T-cell (primary cell): ENCODE measurements around the gene SCRN2. TPM values are rescaled to one million over a fixed set of nuclear protein-coding genes. Genes with fewer than 3 reads are reported as not detected.

Experiments
- ATAC-seq, 4 experiments: fragments of 200-7000 bp in 3 of 4; fragments of 150-1000 bp in 1 of 4; cut with Tn5 transposase; replicated peaks in 1 of 4; 1 replicate in 3 of 4; 2 replicates in 1 of 4; pipeline ENCODE4 v1.10.0; 2021; ENCODE audit warnings: moderate library complexity in 3 of 4, mild to moderate bottlenecking in 2 of 4, moderate number of reproducible peaks in 1 of 4
- CTCF ChIA-PET, 2 donors: fragments of 300-600 bp; sonication (Branson Sonifier 250); formaldehyde crosslinking; loops; one replicate each; lab custom pipeline; 2022; ENCODE audit warnings: antibody characterized with exemption in 2 of 2; lab: Charles Lee
- POLR2A ChIA-PET, 2 donors: fragments of 300-600 bp; sonication (Branson Sonifier 250); formaldehyde crosslinking; loops; one replicate each; lab custom pipeline; 2022; ENCODE audit warnings: antibody characterized with exemption in 2 of 2; lab: Charles Lee
- DNase-seq, 35 experiments: peaks; one replicate each; pipeline versions ENCODE4 v3.0.0 to v3.0.0-alpha.2; 2013 to 2023
- H3K27ac ChIP-seq: one replicate; pipeline ENCODE4 v1.5.1; 2013; ENCODE audit warnings: low read length
- H3K27me3 ChIP-seq, 2 experiments: replicated peaks in 1 of 2; 1 replicate in 1 of 2; 2 replicates in 1 of 2; pipeline versions ENCODE4 v1.6.1 to v1.7.0; 2013; ENCODE audit warnings: low read length in 1 of 2, mixed read lengths in 1 of 2; ENCODE audit not compliant: control insufficient read depth in 2 of 2, insufficient read depth in 2 of 2; ENCODE audit errors: extremely low read depth in 1 of 2
- H3K36me3 ChIP-seq, 2 donors: 1 replicate in 1 of 2; 2 replicates in 1 of 2; pipeline versions ENCODE4 v1.6.1 to v1.7.0; 2013; ENCODE audit warnings: low read length in 1 of 2; ENCODE audit not compliant: control insufficient read depth in 2 of 2, insufficient read depth in 1 of 2; ENCODE audit errors: extremely low read depth in 1 of 2
- H3K4me1 ChIP-seq, 2 experiments: 1 replicate in 1 of 2; 2 replicates in 1 of 2; pipeline versions ENCODE4 v1.6.1 to v1.7.0; 2013; ENCODE audit warnings: low read length in 2 of 2, mixed read lengths in 1 of 2; ENCODE audit not compliant: insufficient read depth in 2 of 2, control insufficient read depth in 1 of 2; ENCODE audit errors: extremely low read depth in 1 of 2
- H3K4me3 ChIP-seq, 2 donors: 1 replicate in 1 of 2; 2 replicates in 1 of 2; pipeline versions ENCODE4 v1.5.1 to v1.7.0; 2013; ENCODE audit warnings: mild to moderate bottlenecking in 2 of 2, low read length in 1 of 2, moderate library complexity in 1 of 2; ENCODE audit not compliant: control insufficient read depth in 1 of 2; ENCODE audit errors: extremely low read depth in 1 of 2
- H3K9me3 ChIP-seq: 2 replicates; pipeline ENCODE4 v1.7.0; 2013
- H3K27ac Mint-ChIP-seq, 2 donors: one replicate each; pipeline ENCODE4 v1.8.0; 2020 to 2021; ENCODE audit warnings: mild to moderate bottlenecking in 2 of 2, mixed read lengths in 2 of 2
- H3K27me3 Mint-ChIP-seq, 2 donors: one replicate each; pipeline ENCODE4 v1.8.0; 2021 to 2022; ENCODE audit warnings: mixed read lengths in 2 of 2
- H3K36me3 Mint-ChIP-seq: one replicate; pipeline ENCODE4 v1.8.0; 2021; ENCODE audit warnings: mixed read lengths
- H3K4me1 Mint-ChIP-seq, 3 donors: one replicate each; pipeline ENCODE4 v1.8.0; 2020 to 2022; ENCODE audit warnings: mixed read lengths in 3 of 3, mild to moderate bottlenecking in 1 of 3
- H3K4me3 Mint-ChIP-seq, 3 donors: one replicate each; pipeline ENCODE4 v1.8.0; 2020 to 2022; ENCODE audit warnings: mild to moderate bottlenecking in 3 of 3, mixed read lengths in 3 of 3, moderate library complexity in 3 of 3
- H3K9me3 Mint-ChIP-seq, 3 donors: one replicate each; pipeline ENCODE4 v1.8.0; 2020 to 2022; ENCODE audit warnings: mixed read lengths in 3 of 3
- WGBS: methylation state at CpG from one replicate; pipeline ENCODE4 v1.1.5; 2013; ENCODE audit warnings: missing lambda C conversion rate; ENCODE audit not compliant: insufficient coverage; 5-methylcytosine and 5-hydroxymethylcytosine counted together
- total RNA-seq, 35 experiments: library from RNA in 6 of 35; stranded (reverse) in 6 of 35; fragments of 120-200 nt in 1 of 35; gene quantifications; one replicate each; pipeline versions ENCODE4 v1.2.1 to v1.2.4 and lab custom pipeline; 2013 to 2026

Gene SCRN2
- total RNA-seq, 5 donors from 2014 or later (not counting 1 experiment from before 2014, with no cell fraction given) = 27.0 to 44.3 (median 40.6) TPM

DNA sequence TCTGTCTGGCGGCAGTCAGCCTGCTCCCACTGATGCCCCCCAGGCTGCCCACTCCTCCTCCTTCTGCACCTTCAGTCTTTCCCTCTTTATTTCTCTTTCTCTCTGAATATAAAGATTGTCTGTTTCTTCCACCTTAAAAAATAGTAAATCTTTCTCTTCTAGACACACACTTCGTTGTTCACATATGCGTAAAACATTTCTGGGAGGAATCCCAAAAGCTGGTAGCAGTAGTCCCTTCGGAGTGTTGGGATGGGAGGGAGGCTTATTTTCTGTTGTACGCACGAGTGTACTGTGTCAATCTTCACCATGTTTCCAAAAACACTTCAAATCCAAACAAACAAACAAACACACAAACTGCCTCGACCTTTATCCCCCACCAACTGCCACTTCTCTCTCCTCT is 29.4 kb downstream of the SCRN2 start:
- Mint-ChIP-seq H3K4me3 (no peak overlapping the region), H3K4me1 (peaks cover 0 to 21% (median 9%) of the 10 kb centered on the region in 3 donors), H3K9me3 (no peaks in the 10 kb centered on the region), H3K27me3 (no peaks in the 10 kb centered on the region), H3K36me3 (peaks cover 63% of the 10 kb centered on the region), H3K27ac (peak overlapping the region; percentile 5 to 50)
- Histone ChIP-seq H3K36me3 (peaks cover 49 to 88% of the 10 kb centered on the region in 2 donors), H3K27ac (no peak overlapping the region), H3K9me3 (no peaks in the 10 kb centered on the region), H3K27me3 (no peaks in the 10 kb centered on the region), H3K4me1 (peaks cover 0 to 4% of the 10 kb centered on the region in 2 experiments), H3K4me3 (no peak overlapping the region)
- CTCF ChIA-PET = no interaction called here
- WGBS = 44% methylated on average over 2 of the region's 7 CpGs
- POLR2A ChIA-PET = interaction anchor here in 1 of 2 donors (0.6 kb wide), 1 partner anchor 42 kb away, joined by 3 read pairs; no protein-coding TSS in a partner anchor
- DNase-seq (no peak), ATAC-seq (no peak)

DNA sequence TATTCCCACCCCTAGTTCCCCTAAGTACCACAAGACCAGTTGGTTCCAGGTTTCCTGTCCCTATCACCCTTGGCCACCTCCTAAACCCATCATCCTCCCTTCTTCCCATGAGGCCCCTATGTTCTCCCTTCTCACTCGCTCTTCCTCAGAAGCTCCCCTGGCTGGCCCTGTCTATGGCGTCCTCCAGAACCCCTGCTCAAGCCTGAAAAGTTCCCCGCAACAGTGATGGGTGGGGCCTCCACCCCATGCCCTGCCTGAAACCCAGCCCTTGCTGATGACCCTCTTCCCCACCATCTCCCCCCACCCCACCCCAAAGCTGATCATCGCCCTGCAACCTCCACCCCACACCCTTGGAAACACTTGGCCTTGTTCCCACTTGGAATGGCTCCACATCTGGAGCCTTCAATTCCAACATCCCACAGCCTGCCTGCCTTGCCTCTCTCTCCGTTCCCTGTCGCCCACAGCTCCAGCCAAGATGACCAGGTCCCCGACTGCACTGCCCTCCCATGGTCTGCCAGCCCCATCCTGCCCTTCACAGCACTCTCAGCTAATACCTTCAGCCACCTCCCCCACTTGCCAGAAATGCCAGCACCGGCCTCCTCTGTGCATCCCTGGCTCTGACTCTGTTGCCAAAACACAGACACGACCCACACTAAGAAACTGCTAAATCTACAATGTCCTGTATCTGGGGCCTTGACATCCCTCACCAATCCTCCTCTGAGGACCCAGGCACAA is 30.0 kb downstream of the SCRN2 start:
- peaks cover 43 to 82% of the 10 kb centered on the region in 2 donors for H3K36me3 ChIP-seq
- peak overlapping the region; percentile 68 for H3K27ac ChIP-seq
- Mint-ChIP-seq H3K4me3 (no peak overlapping the region), H3K36me3 (peaks cover 59% of the 10 kb centered on the region), H3K9me3 (no peaks in the 10 kb centered on the region), H3K4me1 (peaks cover 0 to 21% (median 9%) of the 10 kb centered on the region in 3 donors), H3K27me3 (no peaks in the 10 kb centered on the region), H3K27ac (peak overlapping the region; percentile 5 to 77)
- POLR2A ChIA-PET = interaction anchor here (0.6 kb wide), 2 partner anchors 42 to 157 kb away, joined by 3 to 6 read pairs; no protein-coding TSS in a partner anchor
- no peaks in the 10 kb centered on the region for H3K9me3 ChIP-seq
- DNase-seq (no peak), ATAC-seq (no peak)
- H3K4me1 ChIP-seq = peaks cover 0 to 4% of the 10 kb centered on the region in 2 experiments
- 83% methylated on average over 9 of the region's 9 CpGs for WGBS
- H3K4me3 ChIP-seq = no peak overlapping the region
- H3K27me3 ChIP-seq = no peaks in the 10 kb centered on the region
- CTCF ChIA-PET = interaction anchor here in 1 of 2 donors (1.3 kb wide), 1 partner anchor 146 kb away, joined by 4 read pairs; no protein-coding TSS in a partner anchor

DNA sequence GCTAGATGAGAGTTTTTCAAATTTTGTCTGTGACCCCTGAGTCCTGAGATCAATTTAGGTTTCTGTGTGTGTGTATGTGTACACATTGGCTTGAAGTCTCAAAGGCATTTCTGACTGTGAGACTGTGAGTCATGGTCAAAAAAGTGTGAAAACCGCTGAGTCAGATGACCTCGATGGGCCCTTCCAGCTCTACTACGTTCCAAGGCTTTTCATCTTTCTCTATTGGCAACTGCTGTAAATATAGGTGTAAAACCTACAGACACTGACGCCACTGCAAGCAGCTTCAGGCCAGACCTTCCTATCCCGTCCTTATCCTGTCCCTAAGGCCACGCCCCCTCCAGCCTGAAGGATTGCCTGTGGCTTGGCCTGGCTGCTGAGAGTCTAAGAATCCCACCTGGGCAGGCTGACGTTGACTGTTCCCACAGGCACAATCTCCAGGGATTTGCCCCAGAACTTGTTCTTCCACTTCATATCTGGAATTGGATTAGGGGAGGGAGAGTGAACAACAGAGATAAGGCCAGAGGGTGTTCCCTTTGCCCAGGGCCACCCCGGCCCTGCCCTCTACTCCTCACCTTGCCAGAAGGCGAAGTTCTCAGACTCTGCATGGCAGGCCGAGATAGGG is 30.8 kb downstream of the SCRN2 start:
- Histone ChIP-seq H3K9me3 (no peaks in the 10 kb centered on the region), H3K4me1 (peaks cover 0 to 4% of the 10 kb centered on the region in 2 experiments), H3K27me3 (no peaks in the 10 kb centered on the region), H3K4me3 (no peak overlapping the region), H3K36me3 (peaks cover 35 to 74% of the 10 kb centered on the region in 2 donors), H3K27ac (peak overlapping the region; percentile 68)
- H3K9me3 Mint-ChIP-seq = no peaks in the 10 kb centered on the region
- DNase-seq (peak in 10 of 35 experiments; percentile 15 to 58 (median 20)), ATAC-seq (peak; percentile 19 to 72 (median 49))
- peaks cover 0 to 21% (median 9%) of the 10 kb centered on the region in 3 donors for H3K4me1 Mint-ChIP-seq
- ChIA-PET POLR2A (interaction anchor here (0.6 to 0.7 kb wide), 2 partner anchors 156 to 1001 kb away, joined by 5 to 6 read pairs; no protein-coding TSS in a partner anchor), CTCF (interaction anchor here in 1 of 2 donors (1.3 kb wide), 1 partner anchor 145 kb away, joined by 4 read pairs; no protein-coding TSS in a partner anchor)
- peaks cover 52% of the 10 kb centered on the region for H3K36me3 Mint-ChIP-seq
- H3K4me3 Mint-ChIP-seq = no peak overlapping the region
- peak overlapping the region; percentile 77 to 87 for H3K27ac Mint-ChIP-seq
- 81% methylated on average over 3 of the region's 10 CpGs for WGBS
- no peaks in the 10 kb centered on the region for H3K27me3 Mint-ChIP-seq

DNA sequence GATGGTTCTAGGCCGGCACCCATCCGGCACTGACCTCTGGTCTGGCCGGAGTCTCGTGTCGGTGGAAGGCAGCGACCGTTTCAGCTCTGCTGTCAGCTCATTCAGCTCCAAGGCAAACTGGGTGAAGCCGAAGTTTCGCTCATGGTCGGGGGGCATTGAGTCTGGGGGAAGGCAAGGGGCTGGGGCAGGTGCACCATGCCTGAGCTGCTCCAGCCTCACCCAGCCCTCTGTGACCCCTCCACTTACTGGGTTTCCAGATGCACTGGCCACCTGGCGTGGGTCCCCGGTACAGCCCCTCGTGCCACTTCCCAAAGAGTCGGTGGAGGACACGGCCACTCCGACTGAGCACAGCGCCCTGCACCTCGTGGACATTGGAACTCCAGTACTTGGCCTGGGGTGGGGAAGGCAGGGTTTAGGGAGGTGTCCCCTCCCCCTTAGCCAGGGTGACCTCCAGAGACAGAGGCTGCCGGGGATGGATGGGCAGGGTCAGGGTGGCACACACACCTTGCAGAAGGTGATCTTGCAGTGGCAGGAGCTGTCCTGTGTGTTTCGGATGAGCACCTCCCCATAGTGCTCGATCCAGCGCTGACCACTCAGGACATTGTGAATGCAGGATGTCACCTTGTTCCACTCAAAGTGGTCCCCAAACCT is 32.1 kb downstream of the SCRN2 start:
- DNase-seq = no peak
- peaks cover 48% of the 10 kb centered on the region for H3K36me3 Mint-ChIP-seq
- CTCF ChIA-PET = interaction anchor here (0.6 to 0.7 kb wide), 2 partner anchors 35 to 49 kb away, joined by 3 read pairs; no protein-coding TSS in a partner anchor

DNA sequence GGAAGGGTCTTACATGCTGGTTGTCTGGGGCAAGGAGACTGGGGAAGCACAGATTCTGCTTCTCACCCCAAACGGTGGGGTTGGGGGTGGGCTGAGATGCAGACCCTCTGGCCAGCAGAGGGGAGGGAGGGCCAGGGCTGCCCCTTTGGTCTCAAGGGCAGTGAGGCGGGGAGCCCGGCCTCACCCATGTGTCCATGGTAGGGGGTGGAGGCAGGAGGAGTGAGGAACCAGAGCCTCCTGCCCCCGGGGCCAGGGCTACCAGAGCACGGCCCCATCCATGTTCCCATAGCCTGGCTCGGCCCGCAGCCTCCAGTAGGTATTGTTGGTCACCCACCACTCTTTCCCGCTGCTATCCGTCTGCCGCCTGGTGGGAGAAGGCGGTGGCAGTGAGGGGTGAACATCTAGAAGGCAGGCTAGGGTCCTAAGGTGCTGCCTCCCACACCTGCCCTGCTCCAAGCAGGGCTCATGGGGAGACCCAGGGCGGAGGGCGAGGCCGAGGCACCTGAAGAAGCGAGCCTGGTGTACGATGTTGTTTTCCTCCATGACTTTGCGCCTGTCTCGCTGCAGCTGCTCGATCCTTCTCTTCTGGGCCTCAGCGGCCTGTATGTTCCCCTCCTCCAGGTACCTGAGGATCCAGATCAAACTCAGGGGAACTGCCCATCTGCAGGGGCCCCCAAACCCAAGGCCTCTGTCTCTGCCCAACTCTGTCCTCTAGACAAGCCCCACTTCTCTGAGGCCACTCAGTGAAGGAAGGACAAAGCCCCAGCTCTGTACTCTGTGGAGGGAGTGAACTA is 32.8 kb downstream of the SCRN2 start:
- H3K4me1 Mint-ChIP-seq = peaks cover 0 to 21% (median 9%) of the 10 kb centered on the region in 3 donors
- Histone ChIP-seq H3K4me3 (no peak overlapping the region), H3K27ac (no peak overlapping the region), H3K4me1 (peaks cover 0 to 4% of the 10 kb centered on the region in 2 experiments), H3K9me3 (no peaks in the 10 kb centered on the region), H3K27me3 (peaks cover 0 to 3% of the 10 kb centered on the region in 2 experiments), H3K36me3 (peaks cover 25 to 53% of the 10 kb centered on the region in 2 donors)
- peaks cover 48% of the 10 kb centered on the region for H3K36me3 Mint-ChIP-seq
- H3K27me3 Mint-ChIP-seq = no peaks in the 10 kb centered on the region
- ChIA-PET CTCF (interaction anchor here in 1 of 2 donors (0.7 kb wide), 1 partner anchor 49 kb away, joined by 3 read pairs; no protein-coding TSS in a partner anchor), POLR2A (no interaction called here)
- ATAC-seq (no peak), DNase-seq (peak in 1 of 35 experiments; percentile 11)
- 97% methylated on average over 15 of the region's 20 CpGs for WGBS
- peak overlapping the region in 1 of 2 donors; percentile 58 for H3K27ac Mint-ChIP-seq
- H3K9me3 Mint-ChIP-seq = no peaks in the 10 kb centered on the region
- no peak overlapping the region for H3K4me3 Mint-ChIP-seq

More for the DNA sequence above, 32.1 kb downstream of the SCRN2 start:
- POLR2A ChIA-PET = no interaction called here
- no peak overlapping the region for H3K4me3 ChIP-seq
- WGBS = 98% methylated on average over 18 of the region's 22 CpGs
- H3K4me3 Mint-ChIP-seq = no peak overlapping the region
- H3K9me3 ChIP-seq = no peaks in the 10 kb centered on the region
- H3K27ac Mint-ChIP-seq = no peak overlapping the region
- H3K4me1 ChIP-seq = peaks cover 0 to 4% of the 10 kb centered on the region in 2 experiments
- no peaks in the 10 kb centered on the region for H3K27me3 ChIP-seq
- no peak for ATAC-seq
- no peaks in the 10 kb centered on the region for H3K27me3 Mint-ChIP-seq
- H3K36me3 ChIP-seq = peaks cover 27 to 61% of the 10 kb centered on the region in 2 donors
- H3K9me3 Mint-ChIP-seq = no peaks in the 10 kb centered on the region
- peaks cover 0 to 21% (median 9%) of the 10 kb centered on the region in 3 donors for H3K4me1 Mint-ChIP-seq
- no peak overlapping the region for H3K27ac ChIP-seq
